Neural cell (in vitro differentiated cells): ENCODE data around the gene GMCL1. TPM values are rescaled to one million over a fixed set of nuclear protein-coding genes. Genes with fewer than 3 reads are reported as not detected.
"Not testable (repeated sequence)": the region's sequence is repeated elsewhere in the genome, so short reads cannot be mapped to it uniquely, and the experiment has no call there.

Source experiments
- H2AFZ ChIP-seq: fragments of 200-600, 300-800 bp; sonication (generic), shearing (Covaris generic); 2 replicates; pipeline ENCODE4 v1.6.0; 2014; ENCODE audit warnings: low read depth, mild to moderate bottlenecking, antibody characterized with exemption, low read length, moderate library complexity
- H3F3A ChIP-seq: fragments of 200-600 bp; shearing (Covaris generic); 2 replicates; pipeline ENCODE4 v1.6.1; 2016; ENCODE audit warnings: mild to moderate bottlenecking, moderate library complexity, mixed read lengths, antibody characterized with exemption, low read length; ENCODE audit not compliant: insufficient read depth, poor library complexity, severe bottlenecking
- H3K27ac ChIP-seq: fragments of 200-600, 300-800 bp; sonication (generic), shearing (Covaris generic); 2 replicates; pipeline ENCODE4 v1.5.1; 2014; ENCODE audit warnings: mild to moderate bottlenecking, low read length, moderate library complexity
- H3K27me3 ChIP-seq: fragments of 300-800, 200-600 bp; sonication (generic), shearing (Covaris generic); 2 replicates; pipeline ENCODE4 v1.6.0; 2014; ENCODE audit warnings: mild to moderate bottlenecking, low read depth, low read length, moderate library complexity; ENCODE audit not compliant: insufficient read depth
- H3K36me3 ChIP-seq: fragments of 300-800, 200-600 bp; sonication (generic), shearing (Covaris generic); 2 replicates; pipeline ENCODE4 v1.5.1; 2014; ENCODE audit warnings: mild to moderate bottlenecking, antibody characterized with exemption, low read length, moderate library complexity; ENCODE audit not compliant: insufficient read depth
- H3K4me2 ChIP-seq: fragments of 300-800, 200-600 bp; sonication (generic), shearing (Covaris generic); 2 replicates; pipeline ENCODE4 v1.6.0; 2014; ENCODE audit warnings: mild to moderate bottlenecking, low read length
- H3K4me3 ChIP-seq: fragments of 300-800, 200-600 bp; sonication (generic), shearing (Covaris generic); 2 replicates; pipeline ENCODE4 v1.5.1; 2014; ENCODE audit warnings: mild to moderate bottlenecking, low read length, moderate library complexity
- H3K79me2 ChIP-seq: fragments of 200-600 bp; shearing (Covaris generic); replicated peaks from 2 replicates; pipeline ENCODE4 v1.6.0; 2014; ENCODE audit warnings: mild to moderate bottlenecking, low read length, moderate library complexity; ENCODE audit not compliant: insufficient read depth
- H3K9ac ChIP-seq: fragments of 300-800, 200-600 bp; sonication (generic), shearing (Covaris generic); 2 replicates; pipeline ENCODE4 v1.6.1; 2016; ENCODE audit warnings: mild to moderate bottlenecking, low read length, mixed read lengths
- H3K9me2 ChIP-seq: fragments of 200-600 bp; shearing (Covaris generic); 2 replicates; pipeline ENCODE4 v1.6.1; 2016; ENCODE audit warnings: mild to moderate bottlenecking, low read length, mixed read lengths; ENCODE audit not compliant: insufficient read depth
- H3K9me3 ChIP-seq: fragments of 200-600, 300-800 bp; sonication (generic), shearing (Covaris generic); 2 replicates; pipeline ENCODE4 v1.6.1; 2016; ENCODE audit warnings: mild to moderate bottlenecking, mixed run types, low read length, moderate library complexity, mixed read lengths
- H4K20me1 ChIP-seq: fragments of 200-600 bp; shearing (Covaris generic); 2 replicates; pipeline ENCODE4 v1.6.1; 2016; ENCODE audit warnings: mild to moderate bottlenecking, mixed run types; ENCODE audit not compliant: insufficient read depth
- CTCF ChIP-seq: fragments of 450-650 bp; IDR thresholded peaks from 2 replicates; pipeline ENCODE4 v1.5.1; 2014; ENCODE audit warnings: antibody characterized with exemption, mild to moderate bottlenecking, moderate library complexity; ENCODE audit not compliant: poor library complexity, severe bottlenecking
- EP300 ChIP-seq: fragments of 450-650 bp; conservative IDR thresholded peaks from 2 replicates; pipeline ENCODE4 v1.6.1; 2014; ENCODE audit warnings: antibody characterized with exemption, mild to moderate bottlenecking, moderate library complexity; ENCODE audit not compliant: poor library complexity, severe bottlenecking
- EZH2 ChIP-seq: fragments of 200-600, 300-800 bp; shearing (Covaris generic), sonication (generic); IDR thresholded peaks from 2 replicates; pipeline ENCODE4 v1.6.1; 2014; ENCODE audit warnings: antibody characterized with exemption, low read length, borderline replicate concordance, mild to moderate bottlenecking; ENCODE audit not compliant: insufficient read depth, poor library complexity, severe bottlenecking
- MXI1 ChIP-seq: fragments of 450-650 bp; conservative IDR thresholded peaks from 2 replicates; pipeline ENCODE4 v1.6.1; 2014; ENCODE audit warnings: antibody characterized with exemption, mild to moderate bottlenecking; ENCODE audit not compliant: poor library complexity, severe bottlenecking
- POLR2AphosphoS5 ChIP-seq: IDR thresholded peaks from 2 replicates; pipeline ENCODE4 v1.6.1; 2012
- RAD21 ChIP-seq: fragments of 450-650 bp; conservative IDR thresholded peaks from 2 replicates; pipeline ENCODE4 v1.6.1; 2014; ENCODE audit warnings: antibody characterized with exemption, mild to moderate bottlenecking, moderate library complexity
- REST ChIP-seq: IDR thresholded peaks from 2 replicates; pipeline ENCODE4 v1.6.1; 2012; ENCODE audit warnings: borderline replicate concordance
- SMC3 ChIP-seq: fragments of 450-650 bp; conservative IDR thresholded peaks from 2 replicates; pipeline ENCODE4 v1.6.1; 2014; ENCODE audit warnings: antibody characterized with exemption, mild to moderate bottlenecking, moderate library complexity; ENCODE audit not compliant: poor library complexity
- TAF1 ChIP-seq: IDR thresholded peaks from 2 replicates; pipeline ENCODE4 v1.6.1; 2012; ENCODE audit warnings: low read depth
- polyA plus RNA-seq: library from polyadenylated mRNA; depleted of rRNA; stranded (reverse); fragments of >200 nt; gene quantifications from 2 replicates; pipeline ENCODE4 v1.2.3, GENCODE V29; 2014

Gene GMCL1
- polyA plus RNA-seq, 1 donor from 2014 or later, result 18.8 TPM

- Histone ChIP-seq H3K9me3 (no peaks in the 10 kb centered on the region), H3K79me2 (no peaks in the 10 kb centered on the region), H4K20me1 (no peaks in the 10 kb centered on the region), H2AFZ (no peak overlapping the region), H3K9ac (no peak overlapping the region), H3F3A (no peaks in the 10 kb centered on the region), H3K27ac (no peak overlapping the region), H3K4me3 (no peak overlapping the region), H3K9me2 (no peaks in the 10 kb centered on the region), H3K4me2 (no peak overlapping the region), H3K36me3 (no peaks in the 10 kb centered on the region), H3K27me3 (no peaks in the 10 kb centered on the region)
- TF ChIP-seq REST, result no peak
- no peak for TF ChIP-seq TAF1
- no peak for TF ChIP-seq EZH2
- no peak for TF ChIP-seq SMC3
- no peak for TF ChIP-seq CTCF
- TF ChIP-seq EP300, result no peak
- no peak for TF ChIP-seq MXI1
- TF ChIP-seq RAD21, result no peak
- TF ChIP-seq POLR2AphosphoS5, result no peak
Measured at GRCh38 chr2:69798909-69799526, 30.4 kb upstream of the GMCL1 start.

- Histone ChIP-seq H3K27me3 (no peaks in the 10 kb centered on the region), H3K9me3 (no peaks in the 10 kb centered on the region), H4K20me1 (no peaks in the 10 kb centered on the region), H2AFZ (no peak overlapping the region), H3K4me3 (no peak overlapping the region), H3K36me3 (no peaks in the 10 kb centered on the region), H3K79me2 (no peaks in the 10 kb centered on the region), H3F3A (no peaks in the 10 kb centered on the region), H3K9ac (no peak overlapping the region), H3K4me2 (no peak overlapping the region), H3K27ac (no peak overlapping the region), H3K9me2 (no peaks in the 10 kb centered on the region)
- TF ChIP-seq POLR2AphosphoS5, result no peak
Measured at GRCh38 chr2:69801745-69802290, 27.6 kb upstream of the GMCL1 start.

GRCh38 chr2:69802781-69803367 lies 26.6 kb upstream of the GMCL1 start:
- H3K9ac ChIP-seq, H3K79me2 ChIP-seq, H3K9me3 ChIP-seq, H3K27me3 ChIP-seq, H3F3A ChIP-seq, H3K27ac ChIP-seq, H4K20me1 ChIP-seq, H3K36me3 ChIP-seq, H2AFZ ChIP-seq, H3K4me2 ChIP-seq, H3K9me2 ChIP-seq, H3K4me3 ChIP-seq: not testable (repeated sequence)
